NCI-H2081 treated with DMSO at 0.1 percent for 48 hours (cell line): ENCODE results near the gene SOCS1.

ENCODE experiments used
- DNase-seq: peaks from one replicate; lab custom pipeline; 2025; lab: John Stamatoyannopoulos, UW

Gene SOCS1

DNA sequence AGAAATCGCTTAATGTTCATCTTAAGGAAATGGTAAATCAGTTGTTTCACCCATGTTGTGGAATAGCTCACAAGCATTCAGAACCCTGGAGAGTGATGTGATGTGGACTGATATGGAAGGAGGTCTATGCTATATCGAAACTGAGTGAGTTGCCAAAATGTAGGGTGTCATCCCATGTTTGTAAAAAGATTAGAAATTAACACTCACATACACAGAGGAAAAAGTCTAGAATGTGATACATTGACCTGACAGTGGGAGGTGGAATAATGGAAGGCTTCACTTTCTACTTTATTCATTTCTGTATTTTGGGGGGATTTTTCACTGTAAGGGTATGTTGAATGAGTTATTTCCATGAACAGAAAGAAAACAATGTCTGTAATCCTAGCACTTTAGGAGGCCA is 29.8 kb upstream of the SOCS1 start:
- no peak for DNase-seq

DNA sequence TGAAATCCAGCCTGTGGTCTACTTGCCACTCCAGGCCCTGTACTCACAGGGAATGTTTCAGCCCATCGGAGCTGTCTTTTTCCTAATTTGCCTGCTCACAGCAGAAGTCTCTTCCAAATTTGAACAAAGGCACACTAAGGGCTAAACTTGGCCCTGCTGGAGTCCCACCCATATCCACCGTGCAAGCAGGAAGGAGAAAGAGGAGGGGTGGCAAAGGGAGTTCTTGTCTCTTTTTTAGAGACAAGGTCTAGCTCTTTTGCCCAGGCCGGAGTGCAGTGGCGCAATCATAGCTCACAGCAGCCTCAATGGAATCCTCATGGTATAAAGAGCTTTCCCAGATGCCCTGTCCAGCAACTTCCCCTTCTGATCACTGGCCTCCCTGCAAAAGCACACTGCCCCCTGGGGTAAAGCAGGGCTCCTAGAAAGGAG is 27.8 kb upstream of the SOCS1 start:
- DNase-seq = no peak

DNA sequence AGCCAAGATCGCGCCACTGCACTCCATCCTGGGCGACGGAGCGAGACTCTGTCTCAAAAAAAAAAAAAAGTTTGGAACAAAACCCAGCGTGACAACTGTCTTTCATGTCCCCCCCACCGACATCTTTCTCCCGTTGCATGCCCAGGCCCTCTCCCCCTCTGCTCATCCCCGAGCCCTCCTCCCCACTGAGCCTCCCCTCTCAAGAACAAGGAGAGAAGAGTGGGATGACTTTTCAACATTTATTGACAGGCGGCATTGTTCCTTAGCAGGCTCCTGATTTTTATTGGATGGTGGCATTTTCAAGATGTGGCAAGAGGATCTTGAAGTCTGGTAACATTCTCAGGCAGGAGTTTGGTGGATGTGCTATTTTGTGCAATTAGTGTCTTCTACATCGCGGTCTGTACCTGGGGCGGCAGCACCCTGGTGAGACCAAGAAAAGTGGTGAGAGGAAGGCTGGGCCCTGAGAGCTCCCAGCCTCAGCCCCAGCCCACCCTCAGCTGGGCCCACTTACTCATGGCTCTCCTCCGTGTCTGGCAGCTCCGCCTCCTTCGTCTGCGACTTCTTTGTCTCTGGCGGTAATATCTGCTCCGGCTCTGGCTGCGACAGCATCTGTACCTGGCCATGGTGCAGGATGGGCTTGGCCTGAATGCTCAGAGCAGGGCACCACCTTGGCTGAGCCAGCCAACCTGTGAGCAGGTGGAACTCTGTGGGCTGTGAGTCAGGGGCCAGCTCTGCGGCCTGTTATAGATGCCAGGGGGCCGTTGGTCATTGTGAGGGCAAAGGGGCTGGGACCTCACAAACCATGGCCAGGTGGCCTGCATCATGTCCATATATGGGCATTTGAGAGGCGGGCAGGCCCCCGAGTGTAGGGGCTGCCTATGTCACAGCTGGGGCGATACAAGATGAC is 24.9 kb upstream of the SOCS1 start, which contains the start of gene PRM1:
Gene PRM1, minus strand, starts transcription at position 715 of the 907 bp plus-strand sequence. Its CDS starts 92 bp downstream, at position 623.
- DNase-seq = no peak

DNA sequence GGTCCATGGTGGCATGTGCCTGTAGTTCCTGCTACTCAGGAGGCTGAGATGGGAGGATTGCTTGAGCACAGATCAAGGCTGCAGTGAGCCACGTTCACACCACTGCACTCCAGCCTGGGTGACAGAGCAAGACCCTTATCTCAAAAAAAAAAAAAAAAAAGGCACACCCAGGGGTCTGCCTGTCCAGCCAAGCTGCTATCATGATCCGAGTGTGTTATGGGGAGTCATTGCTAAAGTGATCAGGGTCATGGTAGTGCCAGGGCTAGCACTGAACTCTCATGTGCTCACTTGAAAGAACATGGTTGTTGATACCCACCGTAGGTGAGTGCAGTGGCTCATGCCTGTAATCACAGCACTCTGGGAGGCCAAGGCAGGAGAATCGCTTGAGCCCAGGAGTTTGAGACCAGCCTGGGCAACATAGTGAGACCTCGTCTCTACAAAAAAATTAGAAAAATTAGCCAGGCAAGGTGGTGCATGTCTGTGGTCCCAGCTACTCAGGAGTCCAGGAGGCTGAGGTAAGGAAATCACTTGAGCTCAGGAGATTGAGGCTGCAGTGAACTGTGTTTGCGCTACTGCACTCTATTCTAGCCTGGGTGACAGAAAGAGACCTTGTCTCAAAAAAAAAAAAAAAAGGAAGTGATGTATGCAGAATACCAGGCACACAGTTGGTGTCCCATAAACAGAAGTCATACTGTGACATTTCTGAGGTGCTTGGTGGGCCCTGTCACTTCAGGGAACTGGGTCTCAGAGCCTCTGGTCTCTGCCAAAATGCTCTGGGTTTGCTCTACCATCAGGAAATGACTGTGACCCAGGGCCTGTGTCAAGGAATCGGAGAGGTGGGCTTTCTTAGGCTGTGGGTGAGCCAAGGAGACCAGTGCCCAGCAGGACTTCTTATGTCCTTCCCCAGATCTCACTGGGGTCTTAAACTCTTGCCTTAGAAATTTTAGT is 23.0 kb upstream of the SOCS1 start:
- DNase-seq = no peak

DNA sequence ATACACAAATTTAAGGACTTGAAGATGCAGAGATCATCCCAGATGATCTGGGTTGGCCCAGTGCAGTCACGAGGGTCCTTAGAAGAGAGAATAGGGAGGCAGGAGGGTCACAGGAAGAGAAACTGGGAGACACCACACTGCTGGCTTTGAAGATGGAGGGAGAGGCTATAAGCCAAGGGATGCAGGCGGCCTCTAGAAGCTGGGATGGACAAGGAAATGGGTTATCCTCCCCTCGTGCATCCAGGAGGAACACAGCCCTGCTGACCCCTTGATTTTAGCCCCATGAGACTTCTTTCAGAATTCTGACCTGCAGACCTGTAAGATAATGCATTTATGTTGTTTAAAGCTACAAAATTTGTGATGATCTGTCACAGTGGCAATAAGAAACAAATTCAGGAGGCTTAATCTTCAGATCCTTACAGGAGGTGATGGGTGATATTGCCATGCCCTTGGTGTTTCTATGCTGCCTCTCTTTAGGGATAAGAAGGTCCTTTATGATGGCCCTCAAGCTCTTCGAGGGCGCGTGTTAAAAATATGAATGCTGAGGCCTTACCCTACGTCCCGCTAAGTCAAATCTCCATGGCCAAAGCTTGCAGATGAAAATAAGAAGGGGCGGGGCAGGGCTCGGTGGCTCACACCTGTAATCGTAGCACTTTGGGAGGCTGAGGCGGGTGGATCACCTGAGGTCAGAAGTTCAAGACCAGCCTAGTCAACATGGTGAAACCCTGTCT is 21.8 kb upstream of the SOCS1 start:
- no peak for DNase-seq

DNA sequence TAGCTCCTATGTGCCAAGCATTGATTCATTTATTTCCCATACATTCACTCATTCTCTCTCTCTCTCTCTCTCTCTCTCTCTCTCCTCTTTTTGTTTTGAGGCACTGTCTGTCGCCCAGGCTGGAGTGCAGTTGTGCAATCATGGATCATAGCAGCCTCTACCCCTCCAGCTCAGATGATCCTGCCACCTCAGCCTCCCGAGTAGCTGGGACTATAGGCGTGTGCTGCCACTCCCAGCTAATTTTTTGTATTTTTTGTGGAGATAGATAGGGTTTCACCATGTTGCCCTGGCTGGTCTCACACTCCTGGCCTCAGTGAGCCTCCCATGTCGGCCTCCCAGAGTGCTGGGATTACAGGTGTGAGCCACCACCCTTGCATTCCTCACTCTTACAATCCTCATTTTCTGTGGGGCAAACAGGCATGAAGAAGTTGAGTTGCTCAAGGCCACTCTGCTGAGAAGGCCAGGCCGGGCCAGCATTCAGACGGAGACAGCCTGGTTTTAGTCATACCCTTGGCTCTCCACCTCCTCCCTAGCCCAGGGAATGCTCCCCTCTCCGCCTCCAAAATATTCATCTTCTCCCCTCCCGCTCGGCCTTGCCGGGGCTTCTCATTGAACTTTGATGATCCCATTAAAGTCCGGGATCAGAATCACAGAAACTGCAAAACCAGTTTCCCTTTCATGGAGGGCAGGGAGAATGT is 21.0 kb upstream of the SOCS1 start:
- DNase-seq = no peak

DNA sequence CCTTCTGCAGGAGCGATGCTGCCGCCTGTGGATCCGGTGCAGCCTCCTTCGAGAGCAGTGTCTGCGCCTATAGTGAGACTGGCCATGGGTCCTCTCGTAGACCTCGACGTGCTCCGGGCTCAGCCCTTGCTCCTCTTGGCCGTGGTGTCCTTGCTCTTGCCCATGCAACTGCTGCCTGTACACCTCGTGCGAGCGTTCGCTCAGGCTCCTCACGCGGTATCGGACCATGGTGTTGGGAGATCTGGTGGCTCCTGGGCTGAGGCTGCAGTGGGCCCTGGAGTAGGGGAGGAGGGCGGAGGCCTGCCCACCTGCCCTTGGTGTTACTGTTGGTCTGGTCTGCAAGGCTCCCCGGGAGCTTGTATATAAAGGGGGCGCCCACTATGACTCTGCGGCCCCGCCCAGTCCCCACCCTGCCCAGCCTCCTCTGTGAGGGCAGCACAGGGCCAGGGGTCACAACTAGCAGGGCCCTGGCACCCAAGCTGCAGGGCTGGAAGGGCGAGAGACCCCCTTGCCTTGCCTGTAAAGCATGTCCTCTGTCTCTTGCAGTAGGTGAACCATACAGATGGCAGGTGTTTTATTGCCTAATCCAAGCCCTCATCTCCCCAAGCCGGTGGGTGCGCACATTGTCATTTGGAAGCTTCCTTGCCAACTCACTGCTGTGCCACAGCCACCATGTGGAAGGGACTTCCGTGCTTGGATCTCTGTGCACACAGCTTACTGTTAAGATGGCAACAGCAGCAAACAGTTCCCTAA is 20.3 kb upstream of the SOCS1 start, which contains the start of gene PRM2:
Gene PRM2, minus strand, starts transcription at position 338 of the 753 bp plus-strand sequence. Its CDS starts 110 bp downstream, at position 228.
- DNase-seq = no peak

DNA sequence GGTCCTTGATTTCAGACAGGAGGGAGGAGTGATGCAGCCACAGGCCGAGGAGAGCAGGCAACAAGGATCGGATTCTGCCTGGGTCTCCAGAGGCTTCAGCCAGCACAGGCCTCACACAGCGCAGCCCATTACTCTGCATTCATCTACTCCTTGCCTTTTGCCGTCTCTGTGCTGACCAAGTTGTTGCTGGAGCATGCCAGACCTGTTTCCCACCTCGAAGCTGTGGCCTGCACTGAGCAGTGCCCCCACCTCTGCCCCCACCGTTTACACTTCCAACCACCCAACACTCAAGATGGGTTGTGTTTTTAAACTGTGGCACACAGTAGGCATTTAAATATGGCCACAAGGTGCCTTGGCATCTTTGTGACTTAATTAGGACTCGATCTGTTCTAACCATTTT is 19.0 kb upstream of the SOCS1 start:
- no peak for DNase-seq

DNA sequence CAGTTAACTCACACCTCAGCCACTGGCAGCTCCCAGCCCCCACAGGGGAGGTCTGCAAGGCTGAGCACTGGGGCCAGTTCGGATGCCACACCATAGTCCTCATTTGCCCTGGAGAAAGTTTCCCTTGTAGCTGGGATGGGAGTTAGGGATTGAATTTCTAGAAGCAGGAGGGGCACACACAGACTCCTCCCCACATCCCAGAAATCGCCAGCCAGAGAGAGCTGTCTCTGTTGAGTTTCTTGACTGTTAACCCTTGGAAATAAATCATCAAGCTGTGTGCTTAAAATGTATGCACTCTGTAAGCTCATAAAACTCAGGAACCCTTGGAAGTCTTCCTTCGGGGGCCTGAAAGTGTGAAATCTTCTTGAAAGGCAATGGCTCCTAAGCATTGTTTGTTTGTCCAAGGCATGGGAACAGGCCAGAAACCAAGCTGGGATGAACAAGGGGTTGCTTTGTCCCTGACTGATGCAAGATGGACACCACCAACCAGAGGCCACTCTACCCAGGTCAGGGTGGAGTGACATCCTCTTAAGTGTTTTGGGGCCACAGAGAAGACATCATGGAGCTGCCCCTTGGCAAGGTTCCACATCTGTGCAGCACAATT is 17.8 kb upstream of the SOCS1 start:
- no peak for DNase-seq

DNA sequence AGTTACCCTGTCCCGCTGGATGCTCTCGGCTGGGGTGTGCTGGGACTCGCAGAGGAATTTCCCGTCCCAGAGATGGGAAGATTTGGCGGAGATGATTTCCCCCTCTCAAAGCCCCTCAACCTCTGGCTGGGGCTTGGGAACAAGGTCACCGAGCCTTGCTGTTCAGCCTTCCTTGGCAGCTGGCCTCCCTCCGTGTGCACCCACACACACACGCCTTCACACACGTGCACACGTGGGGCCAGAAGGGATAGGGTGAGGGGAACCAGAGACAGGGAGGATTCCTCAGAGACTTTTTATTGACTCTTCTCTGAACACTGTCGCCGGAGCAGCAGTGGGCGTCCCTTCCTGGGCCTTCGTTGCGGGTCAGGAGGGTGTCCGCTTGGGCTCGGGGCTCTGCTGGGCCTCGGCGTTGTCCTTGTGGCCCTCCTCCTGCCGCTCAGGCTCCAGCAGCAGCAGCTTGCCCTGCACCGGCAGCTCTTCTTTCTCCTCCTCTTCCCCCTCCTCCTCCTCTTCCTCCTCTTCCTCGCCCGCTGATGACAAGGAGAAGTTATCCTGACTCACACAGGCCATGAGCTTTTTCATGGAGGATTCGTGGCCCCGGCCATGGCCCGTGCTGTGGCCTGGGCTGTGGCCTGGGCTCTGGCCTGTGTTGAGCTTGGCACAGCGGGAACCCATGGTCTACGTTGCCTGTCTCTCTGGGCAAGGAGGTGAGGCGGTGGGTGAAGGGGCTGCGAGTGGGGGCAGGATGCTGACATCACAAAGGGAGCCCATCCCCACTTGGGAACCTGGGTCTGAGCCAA is 17.1 kb upstream of the SOCS1 start, which contains the start of gene PRM3:
Gene PRM3, minus strand, starts transcription at position 709 of the 800 bp plus-strand sequence. Its CDS starts 34 bp downstream, at position 675.
- DNase-seq = no peak

DNA sequence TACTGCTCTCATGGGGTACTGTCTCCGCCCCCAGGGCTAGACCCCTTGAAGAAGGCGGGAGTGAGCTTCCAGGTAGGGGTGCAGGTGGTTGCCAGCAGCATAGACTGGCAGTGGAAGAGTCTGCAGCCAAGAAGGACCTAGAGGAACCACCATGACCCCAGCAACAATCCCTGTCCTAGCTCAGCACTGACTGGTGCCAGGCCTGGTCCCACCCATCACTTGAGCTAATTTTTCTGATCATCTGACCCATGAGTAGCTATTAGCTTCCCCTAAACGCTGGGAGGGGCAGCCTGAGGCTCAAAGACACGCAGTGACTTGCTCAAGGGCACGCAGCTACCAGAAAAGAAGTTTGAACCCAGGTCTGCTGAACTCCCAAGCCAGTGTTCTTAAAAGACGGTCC is 16.5 kb upstream of the SOCS1 start:
- DNase-seq = no peak

DNA sequence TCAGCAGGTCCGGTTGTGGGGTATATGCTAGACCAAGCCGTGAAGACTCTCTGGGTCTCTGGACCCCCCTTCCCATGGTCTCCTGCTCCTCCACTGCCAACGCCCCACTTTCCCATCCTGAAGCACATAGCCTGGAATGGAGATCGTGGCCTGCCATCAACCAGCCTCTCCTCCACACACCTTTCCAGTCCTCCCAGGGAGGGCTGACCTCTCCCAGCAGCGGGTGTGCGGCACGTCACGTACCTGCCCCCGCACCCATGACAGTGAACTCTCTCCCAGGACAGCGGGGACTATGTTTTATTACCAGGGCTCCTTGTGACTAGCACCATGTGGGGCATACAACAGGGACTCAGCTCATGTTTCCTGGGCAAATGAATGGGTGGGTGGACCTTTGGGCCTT is 15.6 kb upstream of the SOCS1 start:
- DNase-seq = no peak

DNA sequence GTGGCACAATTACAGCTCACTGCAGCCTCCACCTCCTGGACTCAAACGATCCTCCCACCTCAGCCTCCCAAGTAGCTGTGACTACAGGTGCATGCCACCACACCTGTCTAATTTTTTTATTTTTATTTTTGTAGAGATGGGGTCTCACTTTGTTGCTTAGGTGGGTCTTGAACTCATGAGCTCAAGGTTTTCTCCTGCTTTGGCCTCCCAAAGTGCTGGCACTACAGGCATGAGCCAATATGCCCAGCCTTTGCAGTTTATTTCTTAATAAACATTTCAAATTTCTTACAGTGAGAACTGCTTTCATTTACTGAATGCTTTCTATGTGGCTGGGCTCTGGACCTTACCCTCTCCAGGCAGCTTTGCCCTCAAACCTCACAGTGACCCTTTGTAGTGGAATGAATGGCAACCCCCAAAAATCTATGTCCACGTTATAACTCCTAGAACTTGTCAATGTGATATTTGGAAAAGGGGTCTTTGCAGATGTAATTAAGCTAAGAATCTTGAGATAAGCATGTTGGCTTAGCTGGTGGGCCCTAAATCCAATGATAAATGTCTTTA is 14.7 kb upstream of the SOCS1 start:
- DNase-seq = no peak

DNA sequence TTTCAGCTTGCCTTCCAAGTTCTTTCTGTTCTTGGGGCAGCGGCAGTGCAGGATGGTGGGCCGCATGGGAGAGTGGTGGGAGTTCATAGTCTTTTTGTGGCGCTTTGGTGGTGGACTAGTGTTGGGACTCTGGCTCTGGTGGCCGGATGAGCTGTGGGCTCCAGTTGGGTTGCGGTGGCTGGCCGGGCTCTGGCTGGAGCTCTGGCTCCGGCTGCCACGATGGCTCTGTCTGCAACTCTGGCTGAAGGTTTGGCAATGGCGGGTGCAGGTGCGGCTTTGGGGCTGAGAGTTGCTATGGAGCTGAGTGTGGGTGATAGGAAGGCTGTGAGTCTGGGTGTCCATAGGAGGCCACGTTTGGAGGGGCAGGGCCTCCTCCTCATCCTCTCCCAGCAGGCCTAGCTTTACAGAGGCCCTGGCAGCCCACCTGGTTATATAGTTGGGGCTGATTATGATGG is 12.9 kb upstream of the SOCS1 start, which contains the start of gene TNP2:
Gene TNP2, minus strand, starts transcription at position 405 of the 455 bp plus-strand sequence. Its CDS starts 63 bp downstream, at position 342.
- DNase-seq = no peak

DNA sequence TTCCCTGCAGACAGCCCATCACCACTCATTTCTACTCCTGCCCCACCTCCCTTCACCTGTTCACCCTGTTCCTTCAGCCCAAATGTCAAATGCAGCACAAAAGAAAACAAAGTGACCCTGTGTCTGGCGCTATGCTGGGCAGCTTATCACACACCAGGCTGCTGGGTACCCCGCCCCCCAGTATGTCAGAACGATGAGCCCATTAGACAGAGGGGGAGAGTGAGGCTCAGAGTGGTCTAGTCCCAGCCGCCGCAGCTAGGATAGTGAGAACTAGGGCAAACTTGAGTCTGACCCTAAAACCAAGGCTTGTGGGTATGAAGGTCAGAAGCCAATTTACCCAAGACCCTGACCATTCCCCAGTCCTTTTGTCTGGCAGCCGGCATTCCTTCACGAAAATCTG is 9.1 kb upstream of the SOCS1 start:
- DNase-seq = no peak

DNA sequence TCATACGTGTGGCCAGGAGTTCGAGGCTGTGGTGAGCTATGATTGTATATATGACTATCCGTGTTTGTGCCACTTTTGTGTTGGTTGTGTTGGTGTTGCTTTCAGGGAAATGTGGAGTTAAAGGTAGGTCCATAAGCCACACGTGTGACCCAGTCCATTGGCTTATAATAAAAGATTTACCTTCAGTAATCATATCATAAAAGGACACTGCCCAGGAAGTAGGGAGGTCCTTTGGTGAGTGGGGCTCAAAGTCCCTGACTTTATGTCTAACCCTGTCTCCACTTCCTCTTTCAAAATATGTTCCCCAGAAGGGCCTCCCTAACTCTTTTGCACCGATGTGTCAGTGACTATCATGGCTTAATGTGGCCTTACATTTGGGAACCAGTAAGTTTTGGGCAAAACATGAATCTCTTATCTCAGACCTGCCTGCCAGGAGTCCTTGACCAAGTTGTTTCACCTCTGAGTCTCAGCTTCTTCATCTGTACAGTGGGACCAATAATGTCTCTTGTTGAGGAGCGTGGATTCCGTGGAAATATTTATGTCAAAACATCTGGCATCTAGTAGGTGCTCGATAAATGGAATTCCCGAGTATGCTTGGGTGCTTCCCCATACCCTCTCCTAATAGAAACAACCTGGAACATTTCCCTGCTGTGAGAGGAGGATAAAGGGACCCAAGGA is 8.3 kb upstream of the SOCS1 start:
- DNase-seq = no peak

DNA sequence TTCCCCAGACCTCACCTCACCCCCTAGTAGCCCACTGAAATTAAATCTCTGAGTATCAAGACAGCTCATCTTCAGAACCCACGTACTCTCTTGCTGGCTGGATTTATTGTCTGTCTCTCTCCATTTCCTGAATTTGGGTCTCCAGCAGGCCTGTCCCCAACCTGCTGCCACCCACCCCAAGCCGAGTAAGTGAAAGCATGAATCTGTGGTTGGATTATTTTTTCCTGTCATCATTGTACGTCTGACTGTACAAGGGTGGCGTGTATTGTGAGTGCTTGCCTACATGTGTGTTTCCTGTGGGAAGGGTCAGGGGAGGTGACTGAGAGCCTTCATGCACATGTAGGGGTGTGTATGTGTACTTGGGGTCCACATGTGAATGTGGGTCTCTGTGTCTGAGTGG is 7.7 kb upstream of the SOCS1 start:
- DNase-seq = no peak

DNA sequence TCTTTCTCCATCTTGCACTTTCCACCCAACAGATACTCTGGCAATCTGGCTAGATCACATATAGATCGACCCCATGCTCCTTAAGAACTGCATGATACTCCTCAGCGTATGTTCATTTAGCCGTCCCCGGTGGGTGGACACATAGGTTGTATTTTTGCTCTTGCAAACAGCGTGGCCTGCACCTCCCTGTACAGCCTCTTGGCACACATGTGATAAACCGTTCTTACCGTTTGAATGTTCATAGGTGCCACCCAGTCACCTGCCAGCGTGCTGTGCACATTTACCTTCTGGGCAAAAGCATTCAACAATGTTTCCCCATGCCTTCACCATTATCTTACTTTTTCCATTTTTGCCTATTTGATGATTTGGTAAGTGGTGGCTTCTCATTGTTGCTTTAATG is 6.9 kb upstream of the SOCS1 start:
- DNase-seq = no peak
